ENCODE data around the gene IL32.

The IL32 gene

DNA sequence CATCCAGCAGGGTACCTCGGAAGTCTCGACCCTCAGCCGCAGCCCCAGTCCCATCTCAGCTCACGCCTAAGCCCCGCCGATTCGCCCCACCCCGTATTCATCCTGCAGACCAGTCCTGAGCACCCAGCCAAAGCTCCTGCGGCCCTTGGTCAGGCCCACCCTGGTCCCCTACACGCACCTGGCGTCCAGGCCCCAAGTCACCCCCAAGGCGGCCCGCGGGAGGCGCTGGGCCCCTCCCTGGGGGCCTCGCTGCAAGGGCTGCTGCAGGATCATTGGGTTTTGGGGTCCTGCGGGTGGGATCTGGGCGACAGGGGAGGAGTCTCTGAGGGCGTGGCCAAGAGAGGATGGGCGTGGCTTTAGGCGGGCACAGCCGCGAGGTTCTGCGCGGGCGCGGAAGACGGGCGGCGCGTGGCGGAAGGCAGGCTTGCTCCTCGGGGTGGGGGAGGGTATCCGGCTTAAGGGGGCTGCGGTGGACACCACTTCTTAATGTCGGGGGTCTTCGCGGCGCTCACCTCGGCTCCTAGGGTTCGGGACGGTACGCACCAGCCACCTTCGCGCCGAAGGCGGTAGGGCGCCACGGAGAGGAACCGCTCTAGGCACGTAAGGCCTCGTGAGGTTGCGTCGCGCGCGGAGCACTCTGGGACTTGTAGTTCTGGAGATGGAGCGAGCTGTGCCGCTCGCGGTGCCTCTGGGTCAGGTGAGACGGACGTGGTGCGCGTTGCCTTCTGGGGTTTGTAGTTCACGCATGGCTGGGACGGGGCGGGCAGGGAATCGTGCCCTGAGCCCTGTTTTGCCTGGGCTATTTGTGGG, 41.6 kb upstream of the IL32 start, which contains the start of the genes HCFC1R1 and THOC6 (continued):
- TF ChIP-seq ZNF664 (tag by site-specific recombination; IDR thresholded peaks at IDR 0.05) (no peak), REPIN1 (tag by site-specific recombination; IDR thresholded peaks at IDR 0.05; ENCODE audit: low read depth) (no peak), GLIS1 (tag by site-specific recombination; IDR thresholded peaks at IDR 0.05) (peak; percentile 96), SCRT1 (tag by site-specific recombination; IDR thresholded peaks at IDR 0.05; ENCODE audit: borderline replicate concordance) (no peak), ZNF501 (tag by site-specific recombination; IDR thresholded peaks at IDR 0.05) (no peak; the same call in 1 of the 2 replicates), ZNF555 (tag by site-specific recombination; conservative IDR thresholded peaks at IDR 0.05) (no peak), ZNF23 (tag by site-specific recombination; IDR thresholded peaks at IDR 0.05; ENCODE audit: borderline replicate concordance) (no peak), ZFP41 (tag by site-specific recombination; IDR thresholded peaks at IDR 0.05; ENCODE audit: borderline replicate concordance) (no peak), ZNF449 (tag by site-specific recombination; IDR thresholded peaks at IDR 0.05) (peak; percentile 91), ZNF24 (tag by site-specific recombination; IDR thresholded peaks at IDR 0.05) (peak; percentile 94), HOXA7 (CRISPR knock-in tag; IDR thresholded peaks at IDR 0.05; ENCODE audit: borderline replicate concordance) (no peak), ZBTB48 (tag by site-specific recombination; IDR thresholded peaks at IDR 0.05) (no peak), KLF7 (tag by site-specific recombination; IDR thresholded peaks at IDR 0.05; ENCODE audit: borderline replicate concordance) (peak; percentile 58; the same call in 1 of the 2 replicates), ZSCAN23 (tag by site-specific recombination; IDR thresholded peaks at IDR 0.05) (peak; percentile 23; the same call in 1 of the 2 replicates), TRIM28 (IDR thresholded peaks at IDR 0.05; ENCODE audit: borderline replicate concordance, low read length) (no peak), ZNF596 (tag by site-specific recombination; IDR thresholded peaks at IDR 0.05) (no peak), ZNF211 (tag by site-specific recombination; IDR thresholded peaks at IDR 0.05; ENCODE audit: low read depth) (no peak), ZNF521 (tag by site-specific recombination; IDR thresholded peaks at IDR 0.05) (no peak), ZNF623 (tag by site-specific recombination; IDR thresholded peaks at IDR 0.05) (no peak), ZNF571 (tag by site-specific recombination; IDR thresholded peaks at IDR 0.05) (no peak), PRDM10 (tag by site-specific recombination; IDR thresholded peaks at IDR 0.05) (no peak), ZNF654 (tag by site-specific recombination; IDR thresholded peaks at IDR 0.05; ENCODE audit: low read depth) (no peak), ZNF530 (tag by site-specific recombination; IDR thresholded peaks at IDR 0.05; ENCODE audit: low read depth) (no peak), ZNF548 (tag by site-specific recombination; IDR thresholded peaks at IDR 0.05) (no peak), ZNF791 (tag by site-specific recombination; IDR thresholded peaks at IDR 0.05) (no peak), ZNF76 (tag by site-specific recombination; IDR thresholded peaks at IDR 0.05; ENCODE audit: borderline replicate concordance, low read depth) (peak; percentile 100), ZNF391 (tag by site-specific recombination; IDR thresholded peaks at IDR 0.05; ENCODE audit: borderline replicate concordance, low read depth) (0 out of 2 replicates have a peak, but pooled peaks have one; percentile 39), ZNF785 (tag by site-specific recombination; IDR thresholded peaks at IDR 0.05) (no peak; the same call in 1 of the 2 replicates), ZNF560 (tag by site-specific recombination; IDR thresholded peaks at IDR 0.05; ENCODE audit: borderline replicate concordance) (no peak)
- TF ChIP-seq, protein P1, sequence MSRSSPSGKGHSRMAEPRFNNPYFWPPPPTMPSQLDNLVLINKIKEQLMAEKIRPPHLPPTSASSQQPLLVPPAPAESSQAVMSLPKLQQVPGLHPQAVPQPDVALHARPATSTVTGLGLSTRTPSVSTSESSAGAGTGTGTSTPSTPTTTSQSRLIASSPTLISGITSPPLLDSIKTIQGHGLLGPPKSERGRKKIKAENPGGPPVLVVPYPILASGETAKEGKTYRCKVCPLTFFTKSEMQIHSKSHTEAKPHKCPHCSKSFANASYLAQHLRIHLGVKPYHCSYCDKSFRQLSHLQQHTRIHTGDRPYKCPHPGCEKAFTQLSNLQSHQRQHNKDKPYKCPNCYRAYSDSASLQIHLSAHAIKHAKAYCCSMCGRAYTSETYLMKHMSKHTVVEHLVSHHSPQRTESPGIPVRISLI (tag by site-specific recombination; IDR thresholded peaks at IDR 0.05): no peak
- TF ChIP-seq, protein P2, sequence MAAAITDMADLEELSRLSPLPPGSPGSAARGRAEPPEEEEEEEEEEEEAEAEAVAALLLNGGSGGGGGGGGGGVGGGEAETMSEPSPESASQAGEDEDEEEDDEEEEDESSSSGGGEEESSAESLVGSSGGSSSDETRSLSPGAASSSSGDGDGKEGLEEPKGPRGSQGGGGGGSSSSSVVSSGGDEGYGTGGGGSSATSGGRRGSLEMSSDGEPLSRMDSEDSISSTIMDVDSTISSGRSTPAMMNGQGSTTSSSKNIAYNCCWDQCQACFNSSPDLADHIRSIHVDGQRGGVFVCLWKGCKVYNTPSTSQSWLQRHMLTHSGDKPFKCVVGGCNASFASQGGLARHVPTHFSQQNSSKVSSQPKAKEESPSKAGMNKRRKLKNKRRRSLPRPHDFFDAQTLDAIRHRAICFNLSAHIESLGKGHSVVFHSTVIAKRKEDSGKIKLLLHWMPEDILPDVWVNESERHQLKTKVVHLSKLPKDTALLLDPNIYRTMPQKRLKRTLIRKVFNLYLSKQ (tag by site-specific recombination; IDR thresholded peaks at IDR 0.05; ENCODE audit: borderline replicate concordance): 0 out of 2 replicates have a peak, but pooled peaks have one; percentile 61
- TF ChIP-seq, protein P3, sequence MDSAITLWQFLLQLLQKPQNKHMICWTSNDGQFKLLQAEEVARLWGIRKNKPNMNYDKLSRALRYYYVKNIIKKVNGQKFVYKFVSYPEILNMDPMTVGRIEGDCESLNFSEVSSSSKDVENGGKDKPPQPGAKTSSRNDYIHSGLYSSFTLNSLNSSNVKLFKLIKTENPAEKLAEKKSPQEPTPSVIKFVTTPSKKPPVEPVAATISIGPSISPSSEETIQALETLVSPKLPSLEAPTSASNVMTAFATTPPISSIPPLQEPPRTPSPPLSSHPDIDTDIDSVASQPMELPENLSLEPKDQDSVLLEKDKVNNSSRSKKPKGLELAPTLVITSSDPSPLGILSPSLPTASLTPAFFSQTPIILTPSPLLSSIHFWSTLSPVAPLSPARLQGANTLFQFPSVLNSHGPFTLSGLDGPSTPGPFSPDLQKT (IDR thresholded peaks at IDR 0.05; ENCODE audit: borderline replicate concordance, low read depth, low read length): no peak

All from HEK293 (cell line).